Vagina (tissue), 2 donors: ENCODE measurements around the gene PNLIPRP2.

Source experiments
- CTCF ChIP-seq, 3 experiments: fragments of 450-650 bp in 2 of 3; fragments of 200-600 bp in 1 of 3; sonication (generic) in 1 of 3; IDR thresholded peaks; one replicate each; pipeline ENCODE4 v1.5.1; 2017 to 2019; ENCODE audit warnings: antibody characterized with exemption in 3 of 3, mild to moderate bottlenecking in 2 of 3, moderate library complexity in 2 of 3
- POLR2A ChIP-seq, 2 donors: fragments of 450-650 bp; IDR thresholded peaks; one replicate each; pipeline ENCODE4 v1.6.1; 2017; ENCODE audit warnings: antibody characterized with exemption in 2 of 2, mild to moderate bottlenecking in 2 of 2, moderate library complexity in 2 of 2

GRCh38 chr10:116664631-116665030 is 43.9 kb downstream of the PNLIPRP2 start:
- TF ChIP-seq CTCF (IDR thresholded peaks at IDR 0.05) (no peak), POLR2A (IDR thresholded peaks at IDR 0.05) (no peak)
